ENCODE results near the gene HAUS3.

GRCh38 chr4:2259541-2260343 lies 17.8 kb upstream of the HAUS3 start:
- TF ChIP-seq CTCF (IDR thresholded peaks at IDR 0.05; ENCODE audit: low read depth, low read length) (no peak), POLR2A (IDR thresholded peaks at IDR 0.05; ENCODE audit: extremely low read depth, insufficient read length) (no peak), MYC (IDR thresholded peaks at IDR 0.05; ENCODE audit: low read depth, low read length) (no peak), MAX (IDR thresholded peaks at IDR 0.05; ENCODE audit: low read depth, low read length) (no peak)
